IMR-90 (cell line): Measurements from ENCODE around the gene AP3M1.
"Not testable (repeated sequence)": the region's sequence is repeated elsewhere in the genome, so short reads cannot be mapped to it uniquely, and the experiment has no call there.

Experiments used
- CEBPB ChIP-seq: IDR thresholded peaks from 2 replicates; pipeline ENCODE4 v1.6.1; 2012; ENCODE audit warnings: low read depth, low read length, improper control_type of control experiment
- CHD1 ChIP-seq: IDR thresholded peaks from 2 replicates; pipeline ENCODE4 v1.6.1; 2012; ENCODE audit warnings: low read depth, low read length, improper control_type of control experiment
- CTCF ChIP-seq: conservative IDR thresholded peaks from 2 replicates; pipeline ENCODE4 v1.5.1; 2012; ENCODE audit warnings: mild to moderate bottlenecking, low read depth, low read length, improper control_type of control experiment
- ELK1 ChIP-seq: fragments of 150-350 bp; IDR thresholded peaks from 2 replicates; pipeline ENCODE4 v1.6.1; 2016; ENCODE audit warnings: low read depth, mild to moderate bottlenecking, low read length, moderate library complexity, borderline replicate concordance
- MAFK ChIP-seq: IDR thresholded peaks from 2 replicates; pipeline ENCODE4 v1.6.1; 2012; ENCODE audit warnings: low read depth, low read length, improper control_type of control experiment
- POLR2A ChIP-seq: IDR thresholded peaks from 2 replicates; pipeline ENCODE4 v1.6.1; 2012; ENCODE audit warnings: mild to moderate bottlenecking, low read depth, low read length
- RAD21 ChIP-seq: IDR thresholded peaks from 2 replicates; pipeline ENCODE4 v1.6.1; 2012; ENCODE audit warnings: low read length, improper control_type of control experiment
- RCOR1 ChIP-seq: IDR thresholded peaks from 2 replicates; pipeline ENCODE4 v1.6.1; 2012; ENCODE audit warnings: mild to moderate bottlenecking, low read length, improper control_type of control experiment; ENCODE audit not compliant: insufficient replicate concordance
- RFX5 ChIP-seq: IDR thresholded peaks from 2 replicates; pipeline ENCODE4 v1.8.0; 2012; ENCODE audit warnings: low read depth, mild to moderate bottlenecking, low read length, moderate library complexity
- SMC3 ChIP-seq: fragments of 150-350 bp; IDR thresholded peaks from 2 replicates; pipeline ENCODE4 v1.6.1; 2016; ENCODE audit warnings: low read depth, mild to moderate bottlenecking, antibody characterized with exemption, low read length, moderate library complexity

GRCh38 chr10:74188617-74189016 lies 38.0 kb upstream of the AP3M1 start:
- not testable (repeated sequence) for TF ChIP-seq POLR2A, RAD21, CTCF, RCOR1, SMC3, CEBPB, MAFK, ELK1, RFX5, CHD1
